T-helper 22 cell (primary cell): ENCODE results near the gene BACE1-AS.
"Not testable (repeated sequence)": the region's sequence is repeated elsewhere in the genome, so short reads cannot be mapped to it uniquely, and the experiment has no call there.

ENCODE experiments used
- DNase-seq: peaks from one replicate; pipeline ENCODE4 v3.0.0-alpha.2; 2020; ENCODE audit warnings: low read depth

BACE1-AS gene

DNA sequence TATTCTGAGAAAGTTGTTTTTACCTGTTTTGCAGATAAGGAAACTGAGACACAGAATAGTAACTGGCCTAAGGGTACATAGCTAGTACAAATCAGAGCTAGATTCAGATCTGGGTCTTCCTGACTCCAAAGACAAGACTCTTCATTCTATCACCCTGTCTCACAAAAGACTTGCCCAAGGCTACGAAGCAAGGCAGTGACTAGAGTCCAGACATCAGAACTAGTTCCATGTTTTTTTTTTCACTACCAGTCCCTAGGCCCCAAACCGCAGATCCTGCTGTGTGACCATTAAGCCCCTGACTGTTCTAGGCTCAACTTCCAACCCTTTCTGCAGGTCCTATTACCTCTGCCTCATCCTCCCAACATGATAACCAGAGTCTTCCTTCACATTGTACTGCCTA, 1.5 kb downstream of the BACE1-AS start:
- DNase-seq, result no peak

DNA sequence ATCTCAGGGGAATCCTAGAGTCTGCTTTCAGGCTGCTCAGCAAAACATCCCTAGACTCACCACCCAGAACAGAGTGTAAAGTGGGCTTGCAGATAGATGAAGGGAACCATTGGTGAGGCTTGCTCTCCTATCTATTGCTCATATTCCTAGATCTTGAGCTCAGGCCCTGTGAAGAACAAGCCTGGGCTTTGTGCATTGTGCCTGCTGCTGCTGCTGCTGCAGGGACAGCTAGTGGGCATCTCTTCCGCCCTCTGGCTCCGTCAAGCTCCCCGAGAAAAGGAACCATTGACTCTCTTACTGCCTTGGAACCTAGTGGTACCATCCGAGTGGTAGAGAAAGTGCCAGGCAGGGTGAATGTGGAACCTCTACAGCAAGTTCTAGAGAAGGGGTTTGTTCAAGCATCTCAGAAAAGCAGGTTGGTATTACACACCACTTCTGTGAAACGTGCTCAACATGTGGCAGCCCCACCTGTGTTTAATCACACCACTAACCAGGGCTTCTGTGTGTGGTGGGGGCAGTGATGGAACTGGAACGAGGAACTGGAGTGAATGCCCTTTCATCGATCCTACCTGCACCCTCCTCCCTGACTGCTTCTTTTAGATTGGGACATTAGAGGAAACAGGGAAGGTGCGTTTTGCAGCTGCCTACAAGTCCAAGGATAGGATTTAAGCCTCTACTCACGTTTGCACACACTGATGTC, 4.4 kb downstream of the BACE1-AS start:
- no peak for DNase-seq

DNA sequence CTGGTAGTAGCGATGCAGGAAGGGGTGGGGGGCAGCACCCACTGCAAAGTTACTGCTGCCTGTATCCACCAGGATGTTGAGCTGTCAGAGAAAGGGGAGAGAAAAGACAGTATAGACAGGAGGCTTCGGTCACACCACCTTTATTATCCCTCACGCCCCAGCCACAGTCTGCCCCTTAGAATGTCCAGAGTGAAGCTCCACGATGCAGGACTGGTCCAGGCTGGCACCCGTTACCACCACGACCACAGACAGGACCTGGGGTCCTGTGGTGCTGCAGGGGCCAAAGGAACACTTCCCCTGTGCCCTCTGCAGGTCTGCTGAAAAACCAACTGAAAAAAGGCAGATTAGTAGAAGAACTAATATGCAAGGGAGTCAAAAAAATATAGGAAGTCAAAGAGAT, 5.7 kb downstream of the BACE1-AS start:
- no peak for DNase-seq

DNA sequence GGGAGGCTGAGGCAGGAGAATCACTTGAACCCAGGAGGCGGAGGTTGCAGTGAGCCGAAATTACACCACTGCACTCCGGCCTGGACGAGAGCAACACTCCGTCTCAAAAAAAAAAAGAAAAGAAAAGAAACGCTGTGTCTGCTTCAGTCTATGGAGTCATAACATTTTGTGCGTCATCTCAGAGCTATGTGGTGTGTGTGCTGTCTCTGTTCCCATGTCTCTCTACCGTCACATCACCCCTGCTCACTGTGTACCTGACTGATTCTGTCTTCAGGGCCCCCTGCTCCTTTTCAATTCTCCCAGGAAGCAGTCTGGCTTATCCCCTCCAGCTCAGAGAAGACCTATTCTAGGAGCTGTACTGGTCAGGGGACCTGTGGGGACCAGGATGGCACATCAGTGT, 7.0 kb downstream of the BACE1-AS start:
- DNase-seq, result no peak

DNA sequence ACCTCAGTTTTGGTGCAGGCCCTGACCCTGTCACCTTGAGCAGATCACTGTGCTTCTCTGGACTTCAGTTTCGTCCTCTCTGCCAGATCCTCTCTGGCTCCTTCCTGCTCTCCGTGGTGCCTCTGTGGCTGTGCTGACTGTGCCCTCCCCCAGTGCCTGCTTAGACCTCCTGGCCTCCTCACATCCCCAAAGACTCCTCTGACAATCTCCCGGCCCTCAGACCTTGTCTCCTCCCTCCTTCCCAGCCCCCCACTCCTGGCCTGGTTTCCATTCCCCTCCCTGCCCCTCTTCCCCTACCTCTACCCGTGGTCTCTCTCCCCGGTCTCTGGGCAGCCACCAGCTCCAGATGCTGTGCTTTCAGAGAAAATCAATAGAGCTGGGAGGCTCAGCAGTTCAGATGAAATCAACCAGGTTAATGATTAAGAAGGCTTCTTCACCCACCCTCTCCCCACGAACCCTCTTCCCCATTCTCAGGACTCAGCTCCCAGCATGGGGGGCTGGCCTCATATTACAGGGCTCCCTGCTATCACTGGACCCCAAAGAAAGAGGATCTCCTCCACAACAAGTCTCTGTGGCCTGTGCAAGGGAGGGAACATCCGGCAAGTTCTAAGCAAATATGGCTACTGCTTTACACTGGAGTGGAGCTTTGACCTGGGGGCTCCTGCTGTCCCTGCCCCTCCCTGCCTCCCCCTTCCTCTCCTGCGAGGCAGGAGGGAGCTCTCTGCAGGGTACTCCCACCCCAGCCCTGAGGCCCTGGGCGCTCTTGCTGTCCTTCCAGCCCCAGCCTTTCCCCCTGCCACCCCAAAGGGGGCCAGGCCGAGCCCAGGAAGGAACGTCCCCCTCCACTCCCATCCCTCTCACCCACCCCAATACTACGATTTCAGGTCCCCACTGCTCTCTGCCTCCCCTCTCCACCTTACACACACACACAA, 8.5 kb downstream of the BACE1-AS start:
- DNase-seq, result no peak

DNA sequence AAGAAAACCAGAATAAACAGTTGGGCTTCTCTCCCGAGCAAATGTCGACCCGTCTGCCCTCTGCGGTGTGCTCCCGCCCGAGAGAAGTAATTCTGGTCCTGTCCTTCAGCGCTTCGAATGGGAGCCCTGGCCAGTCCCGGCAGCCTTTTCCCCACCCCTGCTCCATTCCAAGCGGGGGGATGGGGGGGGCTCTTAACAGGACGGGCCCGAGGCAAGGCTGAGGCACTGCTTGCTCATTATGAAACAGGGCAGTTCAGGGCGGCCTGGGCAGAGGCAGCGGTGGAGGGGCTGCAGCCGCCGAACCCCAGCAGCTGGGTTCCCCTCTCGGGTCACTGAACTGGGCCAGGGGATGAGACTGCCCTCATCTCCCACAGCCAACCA, 9.1 kb downstream of the BACE1-AS start:
- DNase-seq, result no peak

DNA sequence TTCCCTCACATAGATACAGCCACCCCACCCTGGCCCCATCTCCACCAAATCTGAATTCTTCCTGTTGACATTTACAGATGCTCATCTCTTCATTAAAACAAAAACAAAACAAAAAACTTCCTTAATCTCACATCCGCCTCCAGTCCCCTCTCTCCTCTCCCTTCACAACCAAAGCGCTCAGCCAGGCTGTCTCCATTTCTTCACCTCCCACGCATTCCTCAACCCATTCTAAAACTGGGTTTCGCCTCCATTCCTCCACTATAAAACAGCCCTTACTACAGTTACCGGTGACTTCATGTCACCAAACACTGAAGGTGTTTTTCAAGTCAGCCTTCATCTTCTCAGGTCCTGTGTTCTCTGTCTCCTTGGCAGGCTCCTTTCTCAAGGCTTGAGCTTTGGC, 9.6 kb downstream of the BACE1-AS start:
- no peak for DNase-seq

DNA sequence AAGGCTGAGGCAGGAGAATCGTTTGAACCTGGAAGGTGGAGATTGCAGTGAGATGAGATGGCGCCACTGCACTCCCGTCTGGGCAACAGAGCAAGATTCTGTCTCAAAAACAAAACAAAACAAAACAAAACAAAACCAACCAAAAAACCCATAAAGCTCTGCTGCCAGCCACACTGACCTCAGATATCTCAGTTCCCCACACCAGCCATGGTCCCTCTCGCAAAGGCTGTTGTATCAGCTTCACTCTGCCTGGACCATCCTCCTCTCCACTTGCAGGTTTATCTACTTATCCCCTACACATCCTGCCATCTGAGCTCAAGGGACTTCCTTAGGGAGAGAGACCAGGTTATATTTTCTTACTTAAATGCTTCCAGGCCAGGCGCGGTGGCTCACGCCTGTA, 11.1 kb downstream of the BACE1-AS start:
- no peak for DNase-seq

DNA sequence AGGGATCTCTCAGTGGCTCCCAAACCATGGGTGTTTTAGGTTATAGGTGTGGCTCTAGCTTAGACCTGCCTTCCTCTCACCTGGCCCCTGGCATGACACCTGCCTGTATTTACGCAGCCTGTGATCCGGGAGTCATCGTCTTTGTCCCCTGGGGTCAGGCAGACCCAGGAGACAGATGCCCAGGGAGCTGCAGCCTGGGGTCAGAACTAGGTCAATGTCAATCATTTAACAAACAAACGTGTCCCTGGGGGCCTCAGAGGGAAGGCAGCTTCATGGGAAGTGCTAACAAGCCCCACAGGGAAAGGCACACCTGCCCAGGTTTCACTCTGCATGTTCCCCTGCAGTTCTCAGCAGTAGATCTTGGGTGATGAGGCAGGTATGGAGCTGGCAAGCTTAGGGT, 12.0 kb downstream of the BACE1-AS start:
- no peak for DNase-seq

DNA sequence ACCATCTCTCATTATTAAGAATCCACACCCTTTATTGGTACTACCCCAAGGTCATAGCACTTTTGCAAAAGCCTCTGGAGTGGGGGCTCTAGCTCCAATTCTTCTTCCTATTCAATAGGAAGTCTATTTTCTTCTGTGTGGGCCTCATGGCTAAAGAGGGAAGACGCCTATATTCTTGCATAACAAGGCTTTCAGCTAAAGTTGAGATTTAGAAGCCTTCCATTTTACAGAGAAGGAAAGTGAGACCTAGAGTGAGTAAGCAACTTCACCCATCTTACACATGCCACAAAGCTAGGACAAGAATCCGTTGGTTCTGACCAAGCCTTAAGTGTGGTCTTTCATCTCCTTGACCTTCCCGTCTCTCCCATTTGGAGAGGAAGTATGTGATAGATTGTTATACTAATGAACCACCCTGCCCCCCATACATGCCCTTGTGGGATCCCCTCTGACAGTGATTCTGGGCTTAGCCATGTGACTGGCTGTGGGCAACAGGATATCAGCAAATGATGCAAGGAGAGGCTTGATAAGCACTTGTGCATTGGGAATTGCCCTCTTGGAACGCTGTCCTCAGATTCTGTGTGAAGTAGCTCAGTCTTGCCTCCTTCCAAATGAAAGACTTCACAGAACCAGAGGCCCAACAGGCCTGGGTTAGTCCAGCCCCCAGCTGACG, 12.6 kb downstream of the BACE1-AS start:
- no peak for DNase-seq

DNA sequence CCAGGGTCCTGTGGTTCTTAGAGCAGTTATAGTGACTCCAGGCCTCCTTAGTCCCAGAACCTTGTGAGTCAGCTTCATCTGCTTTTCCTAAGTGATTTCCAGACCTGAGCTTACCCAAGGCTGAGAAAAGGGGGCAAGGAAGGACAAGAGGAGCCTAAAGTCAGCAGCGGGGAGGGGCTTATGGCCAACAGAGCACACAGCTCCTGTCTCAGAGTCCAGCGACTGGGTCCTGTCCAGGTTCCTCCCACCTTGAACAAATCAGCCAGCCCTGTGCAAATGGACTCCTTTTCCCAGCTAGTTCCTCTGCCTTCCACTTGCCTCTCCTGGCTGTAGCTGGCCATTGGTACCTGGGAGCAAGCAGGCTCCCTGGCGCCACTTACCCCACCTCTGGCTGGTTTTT, 14.0 kb downstream of the BACE1-AS start:
- no peak for DNase-seq

DNA sequence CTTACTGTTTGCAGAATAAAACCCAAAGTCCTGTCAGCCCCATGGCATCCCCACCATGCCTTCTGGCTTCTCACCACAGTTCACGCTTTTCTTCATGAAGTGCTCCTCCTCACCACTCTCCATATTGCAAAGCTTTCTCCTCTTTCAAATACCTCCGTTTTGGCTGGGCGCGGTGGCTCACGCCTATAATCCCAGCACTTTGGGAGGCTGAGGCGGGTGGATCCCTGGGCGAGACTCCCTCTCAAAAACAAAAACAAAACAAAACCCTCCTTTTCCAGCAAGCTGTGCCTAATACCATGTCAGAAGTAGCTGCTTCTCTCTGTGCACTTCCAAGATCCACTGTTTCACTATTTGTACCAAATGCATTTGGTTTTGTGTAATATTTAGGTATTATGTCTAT, 18.2 kb downstream of the BACE1-AS start:
- DNase-seq, result no peak

DNA sequence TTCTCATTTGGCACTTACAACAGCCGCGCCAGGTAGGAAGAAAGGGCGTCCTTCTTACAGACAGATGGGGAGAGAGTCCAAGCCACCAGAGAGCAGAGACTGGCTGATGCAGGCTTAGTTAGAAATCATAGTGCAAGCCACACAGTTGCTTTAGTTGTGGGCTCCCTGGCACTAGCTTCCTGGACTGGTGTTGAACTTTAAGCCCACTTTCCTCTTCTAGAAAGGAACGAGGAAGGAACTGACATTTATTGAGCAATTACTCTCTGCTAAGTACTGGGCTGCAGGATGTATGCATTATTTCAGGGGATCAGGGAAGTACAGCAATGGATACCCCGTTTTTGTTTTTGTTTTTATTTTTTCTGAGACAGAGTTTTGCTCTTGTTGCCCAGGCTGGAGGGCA, 21.9 kb downstream of the BACE1-AS start:
- no peak for DNase-seq

DNA sequence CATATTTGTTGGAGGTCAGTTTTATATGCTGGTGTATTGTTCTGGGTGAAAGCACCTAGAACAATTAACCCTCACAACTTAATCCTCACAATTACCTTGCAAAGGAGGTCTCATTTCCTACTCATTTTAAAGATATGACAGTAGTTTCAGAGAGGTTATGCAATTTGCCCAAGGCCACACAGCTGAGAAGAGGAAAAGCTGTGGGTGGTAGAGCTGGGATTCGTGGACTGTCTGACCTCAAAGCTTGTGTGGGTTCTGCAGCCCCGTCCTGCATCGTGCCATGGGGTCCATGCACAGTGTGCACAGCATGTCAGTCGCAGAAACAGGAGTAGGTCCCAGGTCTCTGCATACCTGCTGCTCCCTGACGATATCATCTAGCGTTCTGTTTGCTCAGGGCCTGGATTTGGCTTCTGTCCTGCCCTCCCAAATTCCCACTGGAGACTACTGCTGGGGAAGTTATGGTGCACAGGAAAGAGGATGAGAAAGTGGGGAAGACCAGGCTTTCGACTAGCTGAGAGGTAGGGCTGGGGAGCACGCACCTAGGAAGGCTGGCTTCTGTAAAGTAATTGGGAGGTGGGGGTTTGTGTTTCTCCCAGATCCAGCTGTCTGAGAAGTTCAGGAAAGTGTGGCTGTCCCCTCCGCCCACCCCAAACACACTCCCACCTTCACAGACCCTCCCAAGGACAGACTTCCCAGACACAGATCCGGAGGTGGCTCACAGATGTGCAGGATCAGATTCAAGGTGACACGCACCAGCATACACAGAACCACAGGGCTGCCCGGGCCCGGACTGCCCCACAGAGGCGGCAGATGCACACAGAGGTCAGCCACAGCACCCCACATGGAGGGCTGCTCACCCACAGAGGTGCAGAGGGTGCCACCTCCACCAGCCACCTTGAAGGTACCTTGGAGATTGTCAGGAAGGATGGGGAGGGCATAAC, 23.0 kb downstream of the BACE1-AS start:
- DNase-seq, result no peak

DNA sequence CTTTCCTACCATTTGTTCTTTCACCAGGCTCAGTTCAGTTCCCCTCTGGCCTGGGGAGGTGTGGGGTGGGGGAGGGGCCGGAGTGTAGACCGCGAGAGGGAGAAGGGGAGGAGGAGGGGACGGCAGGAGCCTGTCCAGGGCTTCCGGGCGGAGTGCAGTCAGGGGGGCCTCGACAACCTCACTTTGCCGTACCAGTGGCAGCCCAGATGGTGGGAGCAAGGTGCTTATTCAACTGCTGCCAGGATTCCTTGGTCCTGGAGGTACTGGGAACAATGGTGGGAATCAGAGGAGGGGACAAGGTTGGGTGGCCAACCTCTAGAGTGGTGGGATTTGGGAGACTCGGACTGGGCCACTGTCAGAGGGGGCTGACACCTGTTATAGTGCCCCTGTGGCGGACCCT, 23.7 kb downstream of the BACE1-AS start:
- no peak for DNase-seq

DNA sequence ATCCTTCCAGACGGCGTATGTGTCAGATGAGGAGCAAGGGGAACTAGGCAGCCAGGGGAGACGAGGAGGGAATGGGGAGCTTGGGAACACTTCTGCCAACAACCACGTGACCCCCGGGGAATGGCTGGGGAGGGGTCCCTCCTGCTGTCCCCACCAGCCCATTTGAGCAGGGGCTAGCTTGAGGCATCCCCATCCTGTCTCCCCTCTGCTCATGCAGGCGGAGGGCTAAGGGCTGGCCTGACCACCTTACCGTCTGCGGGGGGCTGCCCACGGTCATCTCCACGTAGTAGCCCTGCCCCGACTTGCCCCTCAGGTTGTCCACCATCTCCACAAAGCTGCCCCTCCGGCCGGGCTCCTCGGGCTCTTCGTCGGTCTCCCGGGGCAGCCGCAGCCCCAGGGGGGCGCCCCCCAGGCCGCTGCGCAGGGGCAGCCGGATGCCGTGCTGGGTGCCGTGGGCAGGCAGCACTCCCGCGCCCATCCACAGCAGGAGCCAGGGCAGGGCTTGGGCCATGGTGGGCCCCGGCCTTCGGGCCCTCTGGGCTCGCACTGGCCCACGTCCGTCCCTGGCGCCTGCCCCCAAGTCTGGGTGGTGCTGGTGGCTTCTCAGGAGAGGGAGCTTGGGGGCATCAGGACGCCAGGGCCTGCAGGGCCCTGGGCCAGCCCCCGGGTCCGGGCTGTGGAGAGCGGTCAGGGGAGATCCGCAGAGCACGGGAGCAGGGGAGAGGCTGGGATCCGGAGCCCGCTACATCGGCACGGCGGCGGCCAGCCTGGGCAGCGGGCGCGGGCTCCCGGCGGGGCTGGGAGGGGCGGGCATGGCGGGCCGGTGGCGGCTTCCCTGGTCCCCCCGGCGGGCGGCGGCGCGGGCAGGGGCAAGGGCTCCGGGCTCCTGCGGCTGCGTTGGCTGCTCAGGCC, 24.4 kb downstream of the BACE1-AS start:
- DNase-seq, result no peak

DNA sequence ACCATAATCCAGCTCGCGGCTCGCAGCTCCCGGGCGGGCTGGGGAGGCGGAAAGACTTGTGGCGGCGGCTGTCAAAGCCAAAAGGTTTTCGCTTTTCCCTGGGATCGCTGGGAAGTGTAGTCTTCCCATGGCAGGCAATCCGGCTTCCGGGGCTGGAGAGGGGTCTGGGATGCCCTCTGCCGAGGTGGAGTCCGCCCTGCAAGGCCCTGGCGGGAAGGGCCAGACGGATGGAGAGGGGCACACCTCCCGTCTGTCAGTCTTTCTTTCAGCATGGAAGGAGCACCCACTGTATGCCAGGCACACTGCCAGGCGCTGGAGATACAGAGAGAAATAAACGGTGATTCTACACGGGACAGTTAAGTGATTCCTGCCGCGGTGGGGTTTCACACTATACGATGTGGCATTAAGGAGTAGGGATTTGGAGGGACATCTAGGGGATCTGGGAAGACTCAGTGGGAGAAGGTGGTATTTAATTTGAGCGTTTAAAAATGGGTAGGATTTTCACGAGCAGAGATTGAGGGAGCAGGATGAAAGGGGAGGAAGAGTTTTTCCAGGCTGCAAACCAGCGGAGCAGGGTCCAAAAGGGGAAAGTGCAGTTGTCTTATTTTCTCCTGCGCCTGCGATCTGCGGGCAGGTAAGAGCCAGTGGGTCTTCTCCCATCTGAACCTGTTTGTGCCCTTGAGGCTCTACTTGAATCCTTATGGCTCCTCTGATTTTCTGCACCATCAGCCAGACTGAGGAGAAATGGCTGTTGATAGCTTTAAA, 25.2 kb downstream of the BACE1-AS start, which contains the start of gene BACE1:
Gene BACE1, minus strand, starts transcription at position 60 of the 765 bp plus-strand sequence. CDS start 461 bp downstream, outside the sequence.
- DNase-seq, result no peak

DNA sequence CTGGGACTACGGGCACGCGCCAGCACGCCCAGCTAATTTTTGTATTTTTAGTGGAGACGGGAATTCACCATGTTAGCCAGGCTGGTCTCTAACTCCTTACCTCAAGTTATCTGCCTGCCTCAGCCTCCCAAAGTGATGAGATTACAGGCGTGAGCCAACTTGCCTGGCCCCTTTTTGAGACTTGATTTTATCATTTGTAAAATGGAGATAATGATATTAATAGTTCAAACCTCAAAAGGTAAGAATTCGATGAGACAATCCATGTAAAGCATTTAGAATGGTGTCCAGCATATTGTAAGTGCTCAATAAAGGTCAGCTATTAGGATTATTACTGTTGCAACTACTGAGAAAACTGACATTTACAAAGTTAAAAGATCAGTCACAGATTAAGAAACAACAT, 27.6 kb downstream of the BACE1-AS start:
- DNase-seq, result no peak

DNA sequence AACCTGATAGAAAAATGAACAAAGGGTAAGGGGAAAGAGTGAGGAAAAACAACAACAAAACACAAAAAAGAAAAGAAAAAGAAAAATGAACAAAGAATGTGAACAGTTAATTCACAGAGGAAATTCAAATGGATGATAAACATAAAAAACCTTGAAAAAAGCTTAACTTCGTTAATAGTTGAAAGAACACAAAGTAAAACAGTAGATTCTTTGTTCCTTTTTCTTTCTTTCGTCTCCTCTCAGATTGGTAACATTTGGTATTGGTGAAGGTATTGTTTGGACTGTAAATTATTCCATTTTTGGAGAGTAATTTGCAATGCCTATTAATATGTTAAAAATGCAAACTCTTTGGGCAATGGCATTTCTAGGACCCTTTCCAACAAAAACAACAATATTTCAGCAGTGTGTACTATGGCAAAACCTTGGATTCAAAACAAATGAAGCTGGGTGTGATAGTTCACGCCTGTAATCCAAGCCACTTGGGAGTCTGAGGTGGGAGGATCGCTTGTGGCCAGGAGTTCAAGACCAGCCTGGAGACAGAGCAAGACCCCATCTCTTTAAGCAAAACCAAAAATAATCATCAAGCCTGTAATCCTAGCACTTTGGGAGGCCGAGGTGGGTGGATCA, 28.2 kb downstream of the BACE1-AS start:
- no peak for DNase-seq

DNA sequence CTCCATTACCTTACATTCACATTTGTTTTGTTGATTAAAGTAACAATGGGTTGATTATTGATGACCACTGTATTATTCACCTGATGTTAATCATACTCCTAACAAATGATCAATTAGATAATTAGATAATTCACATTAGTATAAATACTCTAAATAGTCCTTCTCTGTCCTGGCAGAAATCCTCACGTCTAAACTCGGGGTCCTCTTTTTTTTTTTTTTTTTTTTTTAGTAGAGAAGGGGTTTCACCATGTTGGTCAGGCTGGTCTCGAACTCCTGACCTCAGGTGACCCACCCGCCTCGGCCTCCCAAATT, 36.1 kb downstream of the BACE1-AS start:
- DNase-seq, result not testable (repeated sequence)
